CD4-positive, alpha-beta T cell treated with Interleukin-6 at 100 ng/mL for 8 hours (primary cell): ENCODE data around the gene OLFML2A.
"Not testable (repeated sequence)": the region's sequence is repeated elsewhere in the genome, so short reads cannot be mapped to it uniquely, and the experiment has no call there.

ENCODE experiments used
- DNase-seq: peaks from one replicate; pipeline ENCODE4 v3.0.0-alpha.2; 2020; ENCODE audit warnings: mixed read lengths, low spot score

OLFML2A gene

GRCh38 chr9:124776954-124777648 is at the start of gene OLFML2A:
TSS of gene OLFML2A (plus strand) at chr9:124777133. CDS start at chr9:124777271, 138 bp downstream.
- no peak for DNase-seq

- DNase-seq, result no peak
Observed at GRCh38 chr9:124730772-124731171, 46.2 kb upstream of the OLFML2A start.

- DNase-seq, result no peak
Observed at GRCh38 chr9:124733964-124734740, 42.8 kb upstream of the OLFML2A start.

- not testable (repeated sequence) for DNase-seq
Observed at GRCh38 chr9:124734741-124735083, 42.2 kb upstream of the OLFML2A start.

- DNase-seq, result no peak
Observed at GRCh38 chr9:124735121-124735520, 41.8 kb upstream of the OLFML2A start.

- not testable (repeated sequence) for DNase-seq
Observed at GRCh38 chr9:124738075-124738474, 38.9 kb upstream of the OLFML2A start.

- DNase-seq, result no peak
Observed at GRCh38 chr9:124739360-124739759, 37.6 kb upstream of the OLFML2A start.

GRCh38 chr9:124741149-124741548 is 35.8 kb upstream of the OLFML2A start:
- DNase-seq, result no peak

- DNase-seq, result no peak
Observed at GRCh38 chr9:124741662-124742061, 35.3 kb upstream of the OLFML2A start.

GRCh38 chr9:124742940-124743339 is 34.0 kb upstream of the OLFML2A start:
- DNase-seq, result no peak

- no peak for DNase-seq
Observed at GRCh38 chr9:124743686-124744348, 33.1 kb upstream of the OLFML2A start.

- no peak for DNase-seq
Observed at GRCh38 chr9:124747065-124747464, 29.9 kb upstream of the OLFML2A start.

- DNase-seq, result no peak
Observed at GRCh38 chr9:124749284-124749683, 27.6 kb upstream of the OLFML2A start.

GRCh38 chr9:124749781-124750180 is 27.2 kb upstream of the OLFML2A start:
- DNase-seq, result no peak

- DNase-seq, result no peak
Observed at GRCh38 chr9:124752967-124753366, 24.0 kb upstream of the OLFML2A start.

GRCh38 chr9:124754289-124754688 is 22.6 kb upstream of the OLFML2A start:
- no peak for DNase-seq

GRCh38 chr9:124755061-124755460 is 21.9 kb upstream of the OLFML2A start:
- no peak for DNase-seq

GRCh38 chr9:124756011-124756410 is 20.9 kb upstream of the OLFML2A start:
- no peak for DNase-seq

GRCh38 chr9:124757616-124758015 is 19.3 kb upstream of the OLFML2A start:
- DNase-seq, result no peak

GRCh38 chr9:124758061-124758460 is 18.9 kb upstream of the OLFML2A start:
- DNase-seq, result no peak

- DNase-seq, result no peak
Observed at GRCh38 chr9:124758691-124759090, 18.2 kb upstream of the OLFML2A start.

- no peak for DNase-seq
Observed at GRCh38 chr9:124759327-124759726, 17.6 kb upstream of the OLFML2A start.

- no peak for DNase-seq
Observed at GRCh38 chr9:124760719-124761118, 16.2 kb upstream of the OLFML2A start.
